AG09309 (cell line): ENCODE measurements around the gene COMT.

Source experiments
- DNase-seq: peaks from one replicate; pipeline ENCODE4 v3.0.0-alpha.2; 2010; ENCODE audit warnings: low read depth
- H3K4me3 ChIP-seq: 2 replicates; pipeline ENCODE4 v1.5.1; 2011; ENCODE audit warnings: mild to moderate bottlenecking, low read depth, low read length, moderate library complexity; ENCODE audit not compliant: control insufficient read depth
- CTCF ChIP-seq: IDR thresholded peaks from 2 replicates; pipeline ENCODE4 v1.5.1; 2011; ENCODE audit warnings: mild to moderate bottlenecking, low read depth, low read length, inconsistent platforms; ENCODE audit not compliant: insufficient read depth, control insufficient read depth; ENCODE audit errors: missing control alignments

The COMT gene

DNA sequence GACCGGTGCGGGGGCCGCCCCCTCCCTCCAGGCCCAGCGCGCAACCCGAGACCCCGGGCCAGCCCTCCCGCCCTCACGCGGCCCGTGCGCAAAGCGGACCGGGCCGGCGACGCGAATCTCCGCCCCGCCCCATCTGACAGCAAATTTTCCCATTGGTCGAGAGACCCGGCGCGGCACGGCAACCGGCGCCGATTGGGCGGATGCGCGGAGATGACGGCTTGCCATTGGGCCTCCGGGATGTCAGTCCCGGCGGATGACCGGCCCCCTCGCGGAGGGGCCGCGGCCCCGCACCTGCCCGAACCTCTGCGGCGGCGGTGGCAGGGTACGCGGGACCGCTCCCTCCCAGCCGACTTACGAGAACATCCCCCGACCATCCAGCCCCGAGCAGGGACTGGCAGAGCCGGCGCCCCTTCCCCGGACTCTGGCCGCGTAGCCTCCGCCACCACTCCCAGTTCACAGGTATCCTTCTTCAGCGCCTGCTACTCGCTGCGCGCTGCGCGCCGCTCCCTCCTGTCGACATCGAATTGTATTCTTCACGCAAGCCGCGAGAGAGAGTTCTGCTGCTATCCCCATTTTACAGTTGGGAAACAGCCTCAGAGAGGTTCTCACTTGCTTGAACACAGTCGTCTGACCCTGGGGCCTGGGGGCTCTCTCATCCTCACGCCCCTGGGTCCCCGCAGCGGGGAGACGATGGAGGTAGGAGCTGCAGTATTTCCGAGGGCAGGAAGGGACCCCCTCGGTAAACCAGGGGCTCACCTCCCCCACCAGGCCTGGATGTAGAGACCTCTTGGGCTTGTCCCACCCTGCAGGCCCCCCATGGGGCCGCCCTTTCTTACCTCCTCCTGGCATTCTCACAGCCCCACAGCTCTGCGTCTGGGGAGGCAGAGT, 75.4 kb downstream of the COMT start, which contains the start of gene ARVCF:
ARVCF (minus strand) TSS at position 90 of the 888 bp plus-strand sequence. CDS start 26,029 bp downstream, outside the sequence.
- peak within 1 kb of the TSS; percentile 56 for H3K4me3 ChIP-seq
- TF ChIP-seq CTCF, result no peak
- peak; percentile 62 for DNase-seq

DNA sequence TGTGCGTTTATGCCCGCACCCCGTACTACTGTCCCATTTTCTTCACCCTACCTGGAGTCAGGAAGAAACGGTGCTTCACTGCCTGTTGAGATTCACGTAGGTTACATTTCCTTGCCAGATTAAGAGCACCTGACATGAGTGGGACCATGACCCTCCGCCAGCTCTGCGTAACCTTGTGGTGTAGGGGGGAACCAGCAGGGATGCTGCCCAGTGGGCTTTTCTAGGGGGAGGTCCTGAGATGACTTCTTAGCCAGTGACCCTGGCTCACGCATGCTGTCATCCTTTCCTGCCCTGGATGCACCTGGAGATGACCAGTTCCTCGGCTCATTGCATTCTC, 76.0 kb downstream of the COMT start:
- DNase-seq, result no peak
- H3K4me3 ChIP-seq, result no peak overlapping the region
- TF ChIP-seq CTCF, result no peak

DNA sequence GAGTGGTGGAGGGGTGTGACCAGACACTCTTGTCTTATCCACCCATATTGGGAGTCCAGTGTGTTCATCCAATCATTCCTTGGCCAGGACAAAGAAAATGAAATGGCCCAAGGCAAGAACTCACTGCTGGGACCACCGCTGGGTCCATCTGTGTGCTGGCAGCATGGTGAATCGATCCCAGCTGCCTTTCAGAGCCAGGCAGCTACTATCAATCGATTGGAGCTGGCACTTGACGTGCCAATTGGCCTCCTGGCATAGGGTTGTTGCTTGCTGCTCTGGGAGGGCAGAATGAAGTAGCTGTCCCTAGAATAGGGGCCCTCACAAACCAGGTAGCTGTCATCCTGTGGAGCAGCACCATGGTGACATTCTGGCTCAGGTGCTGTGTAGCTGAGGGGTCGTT, 76.4 kb downstream of the COMT start:
- no peak overlapping the region for H3K4me3 ChIP-seq
- TF ChIP-seq CTCF, result no peak
- DNase-seq, result no peak
